Erythroblast (primary cell): ENCODE data around the gene SCRN2.

ENCODE experiments used
- GATA1 ChIP-seq: IDR thresholded peaks from 2 replicates; pipeline ENCODE4 v1.6.1; 2011; ENCODE audit warnings: low read depth, mild to moderate bottlenecking, control low read depth, low read length, moderate library complexity
- POLR2A ChIP-seq: IDR thresholded peaks from 2 replicates; pipeline ENCODE4 v1.6.1; 2011; ENCODE audit warnings: mild to moderate bottlenecking, low read length

- no peak for TF ChIP-seq POLR2A
- TF ChIP-seq GATA1: no peak
Observed at GRCh38 chr17:47829870-47830269, 11.2 kb downstream of the SCRN2 start.
